Mesenchymal stem cell (in vitro differentiated cells and primary cell): ENCODE results near the gene PSMD8.

Experiments used
- DNase-seq: peaks from one replicate; pipeline ENCODE4 v3.0.0-alpha.2; 2013
- H2AFZ ChIP-seq: one replicate; pipeline ENCODE4 v1.6.1; 2013; ENCODE audit warnings: low read depth, mild to moderate bottlenecking, control low read depth, inconsistent platforms, low read length, moderate library complexity
- H2AK5ac ChIP-seq: 2 replicates; pipeline ENCODE4 v1.6.1; 2013; ENCODE audit warnings: low read length, moderate library complexity, mild to moderate bottlenecking, inconsistent platforms; ENCODE audit not compliant: severe bottlenecking
- H2BK120ac ChIP-seq: one replicate; pipeline ENCODE4 v1.6.1; 2013; ENCODE audit warnings: low read depth, mild to moderate bottlenecking, inconsistent platforms, low read length, moderate library complexity
- H2BK12ac ChIP-seq, 2 experiments: one replicate each; pipeline ENCODE4 v1.6.1; 2013; ENCODE audit warnings: inconsistent platforms in 2 of 2, low read length in 2 of 2, mild to moderate bottlenecking in 2 of 2, moderate library complexity in 2 of 2, control low read depth in 1 of 2
- H2BK15ac ChIP-seq: one replicate; pipeline ENCODE4 v1.6.1; 2013; ENCODE audit warnings: mild to moderate bottlenecking, low read depth, inconsistent platforms; ENCODE audit not compliant: poor library complexity, severe bottlenecking
- H2BK5ac ChIP-seq: 2 replicates; pipeline ENCODE4 v1.6.1; 2013; ENCODE audit warnings: low read depth, mild to moderate bottlenecking, low read length, control low read depth, inconsistent platforms; ENCODE audit not compliant: poor library complexity, severe bottlenecking
- H3K14ac ChIP-seq, 2 experiments: one replicate each; pipeline ENCODE4 v1.6.1; 2013; ENCODE audit warnings: inconsistent platforms in 2 of 2, low read length in 2 of 2, control low read depth in 1 of 2, mild to moderate bottlenecking in 1 of 2, moderate library complexity in 1 of 2
- H3K18ac ChIP-seq, 2 experiments: one replicate each; pipeline ENCODE4 v1.6.1; 2013; ENCODE audit warnings: inconsistent platforms in 2 of 2, low read length in 2 of 2, control low read depth in 1 of 2, low read depth in 1 of 2, mild to moderate bottlenecking in 1 of 2
- H3K23ac ChIP-seq, 2 experiments: one replicate each; pipeline ENCODE4 v1.6.1; 2013; ENCODE audit warnings: inconsistent platforms in 2 of 2, low read length in 2 of 2, mild to moderate bottlenecking in 2 of 2, moderate library complexity in 2 of 2, control low read depth in 1 of 2
- H3K27ac ChIP-seq: 2 replicates; pipeline ENCODE4 v1.5.1; 2013; ENCODE audit warnings: mild to moderate bottlenecking, moderate library complexity, low read length, control low read depth, inconsistent platforms; ENCODE audit not compliant: poor library complexity, severe bottlenecking
- H3K27me3 ChIP-seq, 2 experiments: 2 replicates each; pipeline versions ENCODE4 v1.6.1 to v1.7.0; 2013; ENCODE audit warnings: low read length in 2 of 2, mild to moderate bottlenecking in 2 of 2, moderate library complexity in 2 of 2, control low read depth in 1 of 2, inconsistent platforms in 1 of 2; ENCODE audit not compliant: control insufficient read depth in 1 of 2, insufficient read depth in 1 of 2
- H3K36me3 ChIP-seq, 2 experiments: 2 replicates each; pipeline versions ENCODE4 v1.6.1 to v1.7.0; 2013; ENCODE audit warnings: low read length in 2 of 2, control low read depth in 1 of 2, inconsistent platforms in 1 of 2, low read depth in 1 of 2, mild to moderate bottlenecking in 1 of 2; ENCODE audit not compliant: insufficient read depth in 2 of 2, control insufficient read depth in 1 of 2
- H3K4ac ChIP-seq, 2 experiments: one replicate each; pipeline ENCODE4 v1.6.1; 2013; ENCODE audit warnings: inconsistent platforms in 2 of 2, low read length in 2 of 2, mild to moderate bottlenecking in 2 of 2, moderate library complexity in 2 of 2, control low read depth in 1 of 2, low read depth in 1 of 2
- H3K4me1 ChIP-seq: 2 replicates; pipeline ENCODE4 v1.6.1; 2013; ENCODE audit warnings: low read depth, low read length, control low read depth; ENCODE audit not compliant: control insufficient read depth, insufficient read depth
- H3K4me2 ChIP-seq: 2 replicates; pipeline ENCODE4 v1.6.1; 2013; ENCODE audit warnings: low read length, mild to moderate bottlenecking, inconsistent platforms; ENCODE audit not compliant: poor library complexity, severe bottlenecking
- H3K4me3 ChIP-seq, 2 experiments: 2 replicates each; pipeline versions ENCODE4 v1.5.1 to v1.7.0; 2013; ENCODE audit warnings: low read length in 2 of 2, mild to moderate bottlenecking in 2 of 2, control low read depth in 1 of 2, low read depth in 1 of 2; ENCODE audit not compliant: insufficient read depth in 1 of 2
- H3K79me1 ChIP-seq: replicated peaks from 2 replicates; pipeline ENCODE4 v1.6.1; 2013; ENCODE audit warnings: mild to moderate bottlenecking, control low read depth, low read length, inconsistent platforms; ENCODE audit not compliant: poor library complexity, severe bottlenecking
- H3K9ac ChIP-seq: 2 replicates; pipeline ENCODE4 v1.7.0; 2013; ENCODE audit warnings: mild to moderate bottlenecking, low read length, moderate library complexity
- H3K9me3 ChIP-seq: 2 replicates; pipeline ENCODE4 v1.7.0; 2013; ENCODE audit warnings: mild to moderate bottlenecking, low read length; ENCODE audit not compliant: control insufficient read depth
- H4K8ac ChIP-seq: one replicate; pipeline ENCODE4 v1.6.1; 2013; ENCODE audit warnings: inconsistent platforms, mild to moderate bottlenecking, low read length, moderate library complexity
- H4K91ac ChIP-seq: one replicate; pipeline ENCODE4 v1.6.1; 2013; ENCODE audit warnings: mild to moderate bottlenecking, low read length, inconsistent platforms
- WGBS: methylation state at CpG from one replicate; pipeline ENCODE4 v1.1.7; 2013; ENCODE audit warnings: mixed read lengths; 5-methylcytosine and 5-hydroxymethylcytosine counted together

PSMD8 gene

GRCh38 chr19:38387550-38388348, 13.4 kb downstream of the PSMD8 start, which contains the start of gene GGN:
TSS of gene GGN (minus strand) at chr19:38388034. CDS start at chr19:38387261, 773 bp downstream.
- peak within 1 kb of the TSS; percentile 88 to 93 for H3K18ac ChIP-seq
- peak within 1 kb of the TSS; percentile 84 for H2BK15ac ChIP-seq
- H3K27ac ChIP-seq: peak within 1 kb of the TSS; percentile 84
- H3K4me2 ChIP-seq: peak within 1 kb of the TSS; percentile 100
- DNase-seq: peak; percentile 98
- H3K14ac ChIP-seq: peak within 1 kb of the TSS in 1 of 2 experiments; percentile 85
- peak within 1 kb of the TSS; percentile 73 for H4K8ac ChIP-seq
- no peaks in the 10 kb centered on the region for H3K27me3 ChIP-seq
- H3K36me3 ChIP-seq: peaks cover 39 to 49% of the 10 kb centered on the region in 2 experiments
- H3K9ac ChIP-seq: peak within 1 kb of the TSS; percentile 89
- peak within 1 kb of the TSS; percentile 95 for H2BK120ac ChIP-seq
- H2AFZ ChIP-seq: peak within 1 kb of the TSS; percentile 60
- peak within 1 kb of the TSS; percentile 49 to 92 for H2BK12ac ChIP-seq
- H3K4ac ChIP-seq: peak within 1 kb of the TSS; percentile 83 to 99
- peak within 1 kb of the TSS; percentile 82 for H4K91ac ChIP-seq
- H2AK5ac ChIP-seq: peak within 1 kb of the TSS; percentile 91
- H3K9me3 ChIP-seq: no peaks in the 10 kb centered on the region
- 7% methylated on average over 51 of the region's 51 CpGs for WGBS
- H3K4me3 ChIP-seq: peak within 1 kb of the TSS; percentile 81 to 90
- H3K79me1 ChIP-seq: peaks cover 31% of the 10 kb centered on the region
- peak within 1 kb of the TSS in 1 of 2 experiments; percentile 14 for H3K23ac ChIP-seq
- peak within 1 kb of the TSS; percentile 77 for H2BK5ac ChIP-seq
- H3K4me1 ChIP-seq: peaks cover 41% of the 10 kb centered on the region

- H2AFZ ChIP-seq: peak within 1 kb of the TSS; percentile 60
- H2AK5ac ChIP-seq: peak within 1 kb of the TSS; percentile 91
- H4K91ac ChIP-seq: peak within 1 kb of the TSS; percentile 82
- H3K4ac ChIP-seq: peak within 1 kb of the TSS; percentile 83 to 99
- peaks cover 35 to 46% of the 10 kb centered on the region in 2 experiments for H3K36me3 ChIP-seq
- no peaks in the 10 kb centered on the region for H3K9me3 ChIP-seq
- no peak for DNase-seq
- H3K14ac ChIP-seq: peak within 1 kb of the TSS in 1 of 2 experiments; percentile 85
- H3K4me2 ChIP-seq: peak within 1 kb of the TSS; percentile 100
- H3K27ac ChIP-seq: peak within 1 kb of the TSS; percentile 84
- H3K4me1 ChIP-seq: peaks cover 43% of the 10 kb centered on the region
- no peaks in the 10 kb centered on the region for H3K27me3 ChIP-seq
- H3K9ac ChIP-seq: peak within 1 kb of the TSS; percentile 89
- H2BK12ac ChIP-seq: peak within 1 kb of the TSS; percentile 49 to 92
- H3K79me1 ChIP-seq: peaks cover 28% of the 10 kb centered on the region
- under 1% methylated on average over 27 of the region's 46 CpGs for WGBS
- H3K23ac ChIP-seq: peak within 1 kb of the TSS in 1 of 2 experiments; percentile 27
- H4K8ac ChIP-seq: peak within 1 kb of the TSS; percentile 73
- H2BK5ac ChIP-seq: peak within 1 kb of the TSS; percentile 77
- peak within 1 kb of the TSS; percentile 81 to 90 for H3K4me3 ChIP-seq
- H3K18ac ChIP-seq: peak within 1 kb of the TSS; percentile 88 to 93
- H2BK15ac ChIP-seq: peak within 1 kb of the TSS; percentile 84
- peak within 1 kb of the TSS; percentile 95 for H2BK120ac ChIP-seq
Observed at GRCh38 chr19:38388349-38389100, 14.2 kb downstream of the PSMD8 start, which contains the start of gene SPRED3. TSS of gene SPRED3 (plus strand) at chr19:38388697. CDS start at chr19:38390303, 1,606 bp downstream.

- Histone ChIP-seq H2BK12ac (peak overlapping the region; percentile 49 to 92), H3K23ac (peak overlapping the region in 1 of 2 experiments; percentile 27), H3K27me3 (no peaks in the 10 kb centered on the region), H2BK5ac (peak overlapping the region; percentile 77), H4K91ac (peak overlapping the region; percentile 82), H3K18ac (peak overlapping the region; percentile 88 to 93), H2BK120ac (peak overlapping the region; percentile 76), H3K9ac (peak overlapping the region; percentile 89), H4K8ac (peak overlapping the region; percentile 78), H3K4me1 (peaks cover 44% of the 10 kb centered on the region), H2BK15ac (peak overlapping the region; percentile 84), H2AFZ (peak overlapping the region; percentile 60), H3K4ac (peak overlapping the region; percentile 83 to 99), H3K27ac (peak overlapping the region; percentile 84), H3K14ac (peak overlapping the region in 1 of 2 experiments; percentile 85), H3K4me2 (peak overlapping the region; percentile 100), H2AK5ac (peak overlapping the region; percentile 91), H3K79me1 (peaks cover 27% of the 10 kb centered on the region), H3K4me3 (peak overlapping the region; percentile 81 to 90), H3K9me3 (no peaks in the 10 kb centered on the region), H3K36me3 (peaks cover 34 to 46% of the 10 kb centered on the region in 2 experiments)
- 1% methylated on average over 21 of the region's 28 CpGs for WGBS
- peak; percentile 87 for DNase-seq
Observed at GRCh38 chr19:38389101-38389925, 14.9 kb downstream of the PSMD8 start.
